Measurements from ENCODE around the gene NRG2.

NRG2 gene

GRCh38 chr5:139984816-139985215 is 58.3 kb downstream of the NRG2 start:
- H3K9me3 ChIP-seq (ENCODE audit: severe bottlenecking): no peaks in the 10 kb centered on the region
- no peak overlapping the region for H3K4me3 ChIP-seq (ENCODE audit: low read depth, low read length)
- H3K27ac ChIP-seq: no peak overlapping the region
- no peaks in the 10 kb centered on the region for H3K36me3 ChIP-seq
- no peak for TF ChIP-seq CTCF (IDR thresholded peaks at IDR 0.05; ENCODE audit: low read depth, low read length)
- H3K27me3 ChIP-seq (ENCODE audit: insufficient read depth, low read depth, severe bottlenecking): no peaks in the 10 kb centered on the region
- DNase-seq: no peak

- no peaks in the 10 kb centered on the region for H3K27me3 ChIP-seq (ENCODE audit: insufficient read depth, low read depth, severe bottlenecking)
- no peak overlapping the region for H3K4me3 ChIP-seq (ENCODE audit: low read depth, low read length)
- no peak for TF ChIP-seq CTCF (IDR thresholded peaks at IDR 0.05; ENCODE audit: low read depth, low read length)
- DNase-seq: peak; percentile 63
- no peaks in the 10 kb centered on the region for H3K36me3 ChIP-seq
- peak overlapping the region; percentile 60 for H3K27ac ChIP-seq
- no peaks in the 10 kb centered on the region for H3K9me3 ChIP-seq (ENCODE audit: severe bottlenecking)
Observed at GRCh38 chr5:139982975-139983240, 60.2 kb downstream of the NRG2 start.

GRCh38 chr5:139982157-139982974 is 60.7 kb downstream of the NRG2 start:
- Histone ChIP-seq H3K4me3 (ENCODE audit: low read depth, low read length) (no peak overlapping the region), H3K27ac (peak overlapping the region; percentile 60), H3K9me3 (ENCODE audit: severe bottlenecking) (no peaks in the 10 kb centered on the region), H3K36me3 (no peaks in the 10 kb centered on the region), H3K27me3 (ENCODE audit: insufficient read depth, low read depth, severe bottlenecking) (no peaks in the 10 kb centered on the region)
- no peak for TF ChIP-seq CTCF (IDR thresholded peaks at IDR 0.05; ENCODE audit: low read depth, low read length)
- peak; percentile 63 for DNase-seq

- Histone ChIP-seq H3K9me3 (ENCODE audit: severe bottlenecking) (no peaks in the 10 kb centered on the region), H3K27me3 (ENCODE audit: insufficient read depth, low read depth, severe bottlenecking) (no peaks in the 10 kb centered on the region), H3K36me3 (no peaks in the 10 kb centered on the region), H3K4me3 (ENCODE audit: low read depth, low read length) (no peak overlapping the region), H3K27ac (no peak overlapping the region)
- TF ChIP-seq CTCF (IDR thresholded peaks at IDR 0.05; ENCODE audit: low read depth, low read length): no peak
- no peak for DNase-seq
Observed at GRCh38 chr5:139980765-139981164, 62.3 kb downstream of the NRG2 start.

GRCh38 chr5:139979943-139980342 is 63.2 kb downstream of the NRG2 start:
- Histone ChIP-seq H3K9me3 (ENCODE audit: severe bottlenecking) (no peaks in the 10 kb centered on the region), H3K4me3 (ENCODE audit: low read depth, low read length) (no peak overlapping the region), H3K36me3 (no peaks in the 10 kb centered on the region), H3K27ac (no peak overlapping the region), H3K27me3 (ENCODE audit: insufficient read depth, low read depth, severe bottlenecking) (no peaks in the 10 kb centered on the region)
- DNase-seq: no peak
- TF ChIP-seq CTCF (IDR thresholded peaks at IDR 0.05; ENCODE audit: low read depth, low read length): no peak

GRCh38 chr5:139979518-139979917 is 63.6 kb downstream of the NRG2 start:
- Histone ChIP-seq H3K27ac (no peak overlapping the region), H3K27me3 (ENCODE audit: insufficient read depth, low read depth, severe bottlenecking) (no peaks in the 10 kb centered on the region), H3K36me3 (no peaks in the 10 kb centered on the region), H3K4me3 (ENCODE audit: low read depth, low read length) (no peak overlapping the region), H3K9me3 (ENCODE audit: severe bottlenecking) (no peaks in the 10 kb centered on the region)
- TF ChIP-seq CTCF (IDR thresholded peaks at IDR 0.05; ENCODE audit: low read depth, low read length): no peak
- no peak for DNase-seq

All from WERI-Rb-1 (cell line).